Activated naive CD8-positive, alpha-beta T cell (primary cell): ENCODE measurements around the gene BRSK2.

Experiments used
- H3K27ac Mint-ChIP-seq: one replicate; pipeline ENCODE4 v1.8.0; 2021; ENCODE audit warnings: mixed read lengths
- H3K27me3 Mint-ChIP-seq: one replicate; pipeline ENCODE4 v1.8.0; 2021; ENCODE audit warnings: mixed read lengths
- H3K36me3 Mint-ChIP-seq: one replicate; pipeline ENCODE4 v1.8.0; 2021; ENCODE audit warnings: mixed read lengths
- H3K4me1 Mint-ChIP-seq: one replicate; pipeline ENCODE4 v1.8.0; 2021; ENCODE audit warnings: low read depth, mixed read lengths
- H3K4me3 Mint-ChIP-seq: one replicate; pipeline ENCODE4 v1.8.0; 2021; ENCODE audit warnings: mild to moderate bottlenecking, mixed read lengths
- H3K9me3 Mint-ChIP-seq: one replicate; pipeline ENCODE4 v1.8.0; 2021; ENCODE audit warnings: low read depth, mixed read lengths

Gene BRSK2

DNA sequence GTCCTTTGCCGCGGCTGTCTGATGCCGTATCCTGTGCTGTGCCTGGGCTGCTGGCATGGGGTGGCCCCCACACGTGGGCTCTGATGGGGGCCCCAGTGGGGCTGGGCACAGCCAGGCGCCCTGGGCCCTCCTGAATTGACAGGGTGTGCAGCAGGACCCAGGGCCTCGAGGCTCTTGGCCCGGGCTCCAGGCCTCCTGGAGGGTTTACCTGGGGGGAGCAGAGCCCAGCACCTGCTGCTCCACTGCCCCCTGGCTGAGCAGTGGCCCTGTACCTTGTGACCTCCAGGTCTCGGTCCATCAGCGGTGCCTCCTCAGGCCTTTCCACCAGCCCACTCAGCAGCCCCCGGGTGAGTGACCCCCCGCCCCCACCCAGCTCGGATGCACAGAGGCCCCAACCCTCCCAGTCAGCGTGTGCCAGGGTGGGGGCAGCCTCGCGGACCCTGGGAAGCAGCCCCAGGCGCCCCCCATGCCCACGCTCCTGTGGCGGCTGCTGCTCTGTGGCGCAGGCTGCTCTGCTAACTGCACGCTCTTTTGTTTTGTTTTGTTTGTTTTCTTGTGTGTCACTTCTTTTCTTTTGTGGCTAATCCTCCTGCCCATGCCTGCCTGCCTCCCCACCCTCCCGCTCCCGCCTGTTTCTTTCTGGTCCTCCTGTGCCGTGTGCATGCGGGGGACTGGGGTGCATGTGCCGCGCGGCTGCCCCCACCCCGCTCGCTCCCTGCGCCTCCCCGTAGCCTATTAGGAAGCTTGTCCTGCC, 59.9 kb downstream of the BRSK2 start:
- no peak overlapping the region for H3K4me3 Mint-ChIP-seq

DNA sequence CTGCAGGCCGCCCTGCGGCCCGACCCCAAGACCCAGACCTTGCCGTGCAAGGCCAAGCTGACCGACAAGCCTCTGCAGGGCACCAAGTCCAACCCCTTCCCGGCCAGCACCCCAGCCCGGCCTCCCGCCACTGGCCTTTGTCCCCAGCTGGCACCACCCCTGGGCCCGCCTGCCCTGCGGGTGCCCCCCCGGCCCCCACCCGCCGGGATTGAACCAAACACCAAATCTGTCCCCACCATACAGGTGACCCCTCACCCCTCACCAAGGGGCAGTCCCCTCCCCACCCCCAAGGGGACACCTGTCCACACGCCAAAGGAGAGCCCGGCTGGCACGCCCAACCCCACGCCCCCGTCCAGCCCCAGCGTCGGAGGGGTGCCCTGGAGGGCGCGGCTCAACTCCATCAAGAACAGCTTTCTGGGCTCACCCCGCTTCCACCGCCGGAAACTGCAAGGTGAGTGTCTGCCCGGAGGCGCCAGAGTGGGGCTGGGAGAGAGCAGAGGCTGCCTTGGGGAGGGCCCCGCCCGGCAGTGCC, 60.7 kb downstream of the BRSK2 start:
- Mint-ChIP-seq H3K27me3 (no peaks in the 10 kb centered on the region), H3K4me1 (no peaks in the 10 kb centered on the region), H3K27ac (no peak overlapping the region), H3K36me3 (no peaks in the 10 kb centered on the region), H3K9me3 (no peaks in the 10 kb centered on the region), H3K4me3 (no peak overlapping the region)

More for the DNA sequence above, 59.9 kb downstream of the BRSK2 start:
- H3K9me3 Mint-ChIP-seq: no peaks in the 10 kb centered on the region
- no peak overlapping the region for H3K27ac Mint-ChIP-seq
- no peaks in the 10 kb centered on the region for H3K36me3 Mint-ChIP-seq
- no peaks in the 10 kb centered on the region for H3K27me3 Mint-ChIP-seq
- H3K4me1 Mint-ChIP-seq: no peaks in the 10 kb centered on the region

DNA sequence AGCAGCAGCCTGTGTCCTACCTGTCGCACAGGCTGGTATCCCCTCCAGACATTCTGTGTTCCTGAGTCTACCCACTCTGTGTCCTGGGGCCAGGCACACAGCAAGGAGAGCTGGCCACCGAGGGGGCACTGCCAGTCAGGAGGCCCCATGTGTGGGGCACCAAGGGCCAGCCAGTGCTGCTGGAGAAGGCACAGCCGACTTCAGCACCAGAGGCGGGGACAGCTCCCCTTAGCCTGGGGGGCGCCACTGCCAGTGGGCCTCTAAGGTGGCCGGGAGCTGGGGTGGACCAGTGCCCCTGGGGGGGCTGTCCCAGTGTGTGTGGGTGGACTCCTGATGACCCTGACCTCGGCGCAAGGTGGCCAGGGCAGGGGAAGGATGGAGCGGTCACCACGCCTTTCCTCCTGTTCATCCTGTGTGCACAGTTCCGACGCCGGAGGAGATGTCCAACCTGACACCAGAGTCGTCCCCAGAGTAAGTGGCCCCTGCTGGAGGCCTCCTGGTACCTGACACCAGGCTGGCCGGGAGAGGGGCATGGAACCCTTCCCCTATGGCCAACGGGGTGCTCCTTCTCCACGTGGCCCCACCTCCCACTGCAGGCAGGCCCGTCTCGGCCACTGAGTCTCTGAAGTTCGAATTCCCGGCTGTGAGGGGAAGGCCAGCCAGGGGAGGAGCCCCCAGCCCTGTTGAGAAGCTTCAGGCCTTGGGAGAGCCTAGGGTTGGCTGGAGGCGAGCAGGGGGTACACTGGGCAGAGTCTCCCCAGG, 61.4 kb downstream of the BRSK2 start:
- H3K4me1 Mint-ChIP-seq: no peaks in the 10 kb centered on the region
- no peaks in the 10 kb centered on the region for H3K27me3 Mint-ChIP-seq
- H3K36me3 Mint-ChIP-seq: no peaks in the 10 kb centered on the region
- H3K4me3 Mint-ChIP-seq: no peak overlapping the region
- H3K9me3 Mint-ChIP-seq: no peaks in the 10 kb centered on the region
- no peak overlapping the region for H3K27ac Mint-ChIP-seq

DNA sequence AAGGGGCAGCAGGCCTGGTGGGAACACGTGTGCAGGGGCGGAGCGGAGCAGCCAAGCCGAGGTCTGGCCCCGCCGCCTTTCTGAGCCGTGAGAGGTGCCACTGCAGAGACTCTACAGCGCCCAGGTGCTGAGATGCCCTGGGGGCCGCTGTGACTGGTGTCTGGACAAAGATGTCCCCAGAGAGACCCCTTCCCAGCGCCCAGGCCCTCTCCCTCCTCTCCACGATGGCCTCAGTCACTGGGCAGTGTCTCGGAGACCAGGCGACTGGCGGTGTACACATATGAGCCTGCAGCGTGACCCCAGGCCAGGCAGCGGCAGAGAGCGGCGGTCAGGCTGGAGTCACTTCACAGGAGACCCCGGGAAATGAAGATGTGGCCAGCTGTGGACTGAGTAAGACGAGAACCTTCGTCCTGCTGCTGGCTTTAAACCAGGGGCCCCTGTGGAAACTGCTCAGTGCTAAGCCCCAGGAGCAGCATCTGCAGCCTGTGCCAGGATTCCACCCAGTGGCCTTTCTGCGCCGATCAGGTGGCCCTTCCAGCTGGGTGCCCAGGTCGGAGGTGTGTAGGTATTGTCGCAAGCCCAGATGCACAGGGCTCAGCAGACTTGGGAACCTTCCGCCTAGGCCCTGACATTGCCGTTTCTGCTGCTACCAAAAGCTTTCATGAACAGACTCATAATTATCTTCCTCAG, 62.2 kb downstream of the BRSK2 start:
- H3K4me3 Mint-ChIP-seq: no peak overlapping the region
- H3K9me3 Mint-ChIP-seq: no peaks in the 10 kb centered on the region
- H3K36me3 Mint-ChIP-seq: no peaks in the 10 kb centered on the region
- no peak overlapping the region for H3K27ac Mint-ChIP-seq
- no peaks in the 10 kb centered on the region for H3K27me3 Mint-ChIP-seq
- H3K4me1 Mint-ChIP-seq: no peaks in the 10 kb centered on the region

DNA sequence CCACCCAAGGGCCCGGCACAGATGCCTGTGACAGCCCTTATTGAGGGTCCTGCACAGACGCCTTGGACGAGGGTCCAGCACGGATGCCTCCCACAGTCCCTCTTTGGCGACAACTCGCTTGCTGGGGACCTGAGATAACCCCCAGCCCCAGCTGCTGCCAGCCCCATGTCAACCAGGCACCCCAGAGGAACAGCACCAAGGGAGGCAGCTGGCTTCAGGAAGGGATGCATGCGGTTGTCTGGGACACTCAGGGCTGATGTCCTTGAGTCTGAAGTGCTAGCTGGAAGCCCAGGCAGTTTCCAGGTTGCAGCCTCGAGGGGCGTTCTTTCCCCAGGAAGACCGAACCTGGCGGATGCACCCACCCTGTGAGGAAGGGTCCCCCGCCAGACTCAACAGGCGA, 63.0 kb downstream of the BRSK2 start:
- H3K36me3 Mint-ChIP-seq: no peaks in the 10 kb centered on the region
- H3K27me3 Mint-ChIP-seq: no peaks in the 10 kb centered on the region
- no peaks in the 10 kb centered on the region for H3K9me3 Mint-ChIP-seq
- H3K4me3 Mint-ChIP-seq: no peak overlapping the region
- H3K4me1 Mint-ChIP-seq: no peaks in the 10 kb centered on the region
- H3K27ac Mint-ChIP-seq: no peak overlapping the region

DNA sequence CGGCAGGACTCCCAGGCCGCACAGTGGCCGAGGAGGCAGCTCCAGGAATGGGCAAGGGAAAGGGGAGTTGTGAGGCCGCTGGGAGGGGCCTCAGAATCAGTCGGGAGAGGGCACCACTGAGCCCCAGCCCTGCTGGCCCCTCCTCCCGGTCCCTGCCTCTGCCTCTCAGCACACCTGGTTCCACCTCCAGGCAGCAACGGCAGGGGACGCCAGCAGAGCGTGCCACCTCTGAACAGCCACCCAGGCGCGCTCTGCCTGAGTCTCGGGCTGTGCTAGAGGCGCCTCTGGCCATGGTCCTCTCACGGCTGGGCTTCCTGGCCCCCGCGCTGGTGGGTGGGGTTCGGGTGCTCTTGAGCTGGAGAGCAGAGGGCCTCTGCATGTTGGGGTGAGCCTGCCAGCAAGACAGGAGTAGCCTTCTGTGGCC, 63.9 kb downstream of the BRSK2 start:
- no peak overlapping the region for H3K27ac Mint-ChIP-seq
- no peaks in the 10 kb centered on the region for H3K27me3 Mint-ChIP-seq
- H3K36me3 Mint-ChIP-seq: no peaks in the 10 kb centered on the region
- no peaks in the 10 kb centered on the region for H3K4me1 Mint-ChIP-seq
- H3K4me3 Mint-ChIP-seq: no peak overlapping the region
- no peaks in the 10 kb centered on the region for H3K9me3 Mint-ChIP-seq

DNA sequence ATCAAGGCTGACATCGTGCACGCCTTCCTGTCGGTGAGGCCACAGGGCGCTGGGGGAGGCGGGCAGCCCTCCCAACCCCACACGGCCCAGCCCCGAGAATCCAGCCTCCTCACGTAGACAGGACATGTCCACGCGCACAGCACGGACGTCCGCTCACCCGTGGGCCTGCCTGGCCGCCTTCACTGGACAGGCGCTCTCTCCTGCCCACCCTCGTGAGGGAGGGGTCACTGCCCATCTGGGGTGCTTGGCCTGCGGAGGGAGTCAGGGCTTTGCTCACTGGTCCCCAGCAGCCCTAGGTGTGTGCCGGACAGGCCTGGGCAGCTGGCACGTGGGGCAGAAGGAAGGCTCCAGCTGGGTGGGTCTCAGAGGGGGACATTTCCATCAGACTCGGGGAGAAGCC, 64.8 kb downstream of the BRSK2 start:
- no peaks in the 10 kb centered on the region for H3K36me3 Mint-ChIP-seq
- H3K27me3 Mint-ChIP-seq: no peaks in the 10 kb centered on the region
- H3K9me3 Mint-ChIP-seq: no peaks in the 10 kb centered on the region
- H3K4me3 Mint-ChIP-seq: no peak overlapping the region
- no peak overlapping the region for H3K27ac Mint-ChIP-seq
- H3K4me1 Mint-ChIP-seq: no peaks in the 10 kb centered on the region

DNA sequence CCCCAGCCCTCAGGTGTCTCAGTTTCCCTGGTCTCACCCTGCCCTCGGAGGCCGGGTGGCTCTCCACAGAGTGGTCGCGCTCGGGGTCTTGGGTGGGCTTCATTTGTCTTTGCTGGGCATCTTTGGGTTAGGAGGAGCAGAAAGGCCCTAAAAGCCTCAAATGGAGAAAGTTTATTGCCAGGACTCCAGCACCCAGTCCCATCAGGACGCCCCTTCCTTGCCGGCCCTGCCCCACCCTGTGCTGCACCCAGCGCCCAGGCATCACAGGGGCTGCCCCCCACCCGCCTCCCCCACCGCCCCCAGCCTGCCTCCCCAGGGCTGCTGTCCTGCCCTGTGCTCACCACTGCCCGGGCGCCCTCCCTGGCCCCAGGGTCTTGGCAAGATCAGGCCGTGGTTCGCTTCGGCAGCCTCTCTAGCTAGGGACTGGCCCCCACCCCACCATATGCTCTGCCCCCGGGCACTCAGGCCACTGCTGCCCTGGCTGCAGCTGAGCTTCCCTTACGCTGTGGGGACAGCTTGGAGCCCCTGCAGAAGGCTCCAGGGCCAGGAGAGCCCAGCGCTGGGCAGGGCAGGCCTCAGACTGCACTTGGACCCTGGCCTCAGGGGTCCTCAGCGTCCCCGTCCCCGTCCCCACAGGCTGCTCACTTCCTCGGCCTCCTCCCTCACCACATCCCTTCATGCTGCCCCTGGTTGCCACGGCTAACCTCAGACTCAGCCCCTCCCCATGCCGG, 65.5 kb downstream of the BRSK2 start:
- no peak overlapping the region for H3K27ac Mint-ChIP-seq
- no peaks in the 10 kb centered on the region for H3K27me3 Mint-ChIP-seq
- no peaks in the 10 kb centered on the region for H3K4me1 Mint-ChIP-seq
- H3K4me3 Mint-ChIP-seq: no peak overlapping the region
- H3K9me3 Mint-ChIP-seq: no peaks in the 10 kb centered on the region
- H3K36me3 Mint-ChIP-seq: no peaks in the 10 kb centered on the region

DNA sequence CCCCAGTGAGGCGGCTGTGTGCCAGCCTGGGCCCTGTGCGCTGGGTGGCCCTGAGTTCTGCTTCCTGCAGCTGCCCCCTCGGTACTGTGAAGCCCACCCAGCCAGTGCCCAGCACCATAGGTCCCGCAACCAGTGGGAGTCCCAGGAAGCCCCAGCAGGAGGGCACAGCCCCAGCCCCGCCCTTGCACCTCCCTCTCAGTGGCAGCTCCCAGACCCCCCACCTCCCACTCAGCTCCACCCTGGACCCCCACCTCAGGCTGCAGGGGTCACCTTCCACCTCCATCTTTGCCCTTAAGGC, 66.0 kb downstream of the BRSK2 start:
- Mint-ChIP-seq H3K4me3 (no peak overlapping the region), H3K4me1 (no peaks in the 10 kb centered on the region), H3K9me3 (no peaks in the 10 kb centered on the region), H3K27me3 (no peaks in the 10 kb centered on the region), H3K36me3 (no peaks in the 10 kb centered on the region), H3K27ac (no peak overlapping the region)

DNA sequence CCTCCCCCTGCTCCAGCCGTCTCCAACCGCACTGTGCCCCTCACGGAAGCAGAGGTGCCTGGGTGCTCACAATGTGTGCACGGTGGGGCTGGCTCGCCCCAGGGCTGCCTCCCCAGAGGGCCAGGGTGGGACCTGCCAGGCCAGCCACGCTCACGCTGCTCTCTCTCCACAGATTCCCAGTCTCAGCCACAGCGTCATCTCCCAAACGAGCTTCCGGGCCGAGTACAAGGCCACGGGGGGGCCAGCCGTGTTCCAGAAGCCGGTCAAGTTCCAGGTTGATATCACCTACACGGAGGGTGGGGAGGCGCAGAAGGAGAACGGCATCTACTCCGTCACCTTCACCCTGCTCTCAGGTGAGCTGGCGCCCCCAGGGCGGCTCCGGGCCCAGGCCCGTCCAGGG, 66.4 kb downstream of the BRSK2 start:
- no peak overlapping the region for H3K4me3 Mint-ChIP-seq
- no peaks in the 10 kb centered on the region for H3K4me1 Mint-ChIP-seq
- H3K27ac Mint-ChIP-seq: no peak overlapping the region
- H3K9me3 Mint-ChIP-seq: no peaks in the 10 kb centered on the region
- H3K27me3 Mint-ChIP-seq: no peaks in the 10 kb centered on the region
- H3K36me3 Mint-ChIP-seq: no peaks in the 10 kb centered on the region

DNA sequence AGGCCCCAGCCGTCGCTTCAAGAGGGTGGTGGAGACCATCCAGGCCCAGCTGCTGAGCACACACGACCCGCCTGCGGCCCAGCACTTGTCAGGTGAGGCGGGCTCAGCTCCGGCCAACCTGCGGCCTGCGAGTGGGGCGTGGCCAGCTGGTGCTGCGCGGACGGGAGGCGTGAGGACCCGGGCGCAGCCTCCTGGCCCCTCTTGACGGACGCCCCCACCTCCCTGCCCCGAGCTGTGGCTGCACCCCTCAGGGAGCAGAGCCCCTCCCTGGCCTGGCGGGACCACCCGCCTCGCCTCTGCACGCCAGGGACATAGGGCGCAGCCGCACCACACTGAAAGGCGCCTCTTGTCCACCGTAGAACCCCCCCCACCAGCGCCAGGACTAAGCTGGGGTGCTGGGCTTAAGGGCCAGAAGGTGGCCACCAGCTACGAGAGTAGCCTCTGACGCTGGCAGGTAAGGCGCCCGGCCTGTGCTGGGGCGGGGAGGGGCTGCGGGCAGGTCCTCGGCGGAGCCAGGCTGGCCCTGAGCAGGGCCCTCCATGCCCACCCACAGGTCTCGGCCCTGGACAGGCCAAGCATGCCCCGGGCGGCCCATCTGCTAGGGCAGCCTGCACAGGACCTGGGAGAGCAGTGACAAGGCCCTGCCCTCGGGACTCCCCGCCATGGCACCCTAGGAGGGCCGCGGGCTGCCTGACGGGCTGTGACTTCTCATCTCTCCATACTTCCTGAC, 67.0 kb downstream of the BRSK2 start:
- Mint-ChIP-seq H3K36me3 (no peaks in the 10 kb centered on the region), H3K27ac (no peak overlapping the region), H3K9me3 (no peaks in the 10 kb centered on the region), H3K4me3 (no peak overlapping the region), H3K4me1 (no peaks in the 10 kb centered on the region), H3K27me3 (no peaks in the 10 kb centered on the region)

DNA sequence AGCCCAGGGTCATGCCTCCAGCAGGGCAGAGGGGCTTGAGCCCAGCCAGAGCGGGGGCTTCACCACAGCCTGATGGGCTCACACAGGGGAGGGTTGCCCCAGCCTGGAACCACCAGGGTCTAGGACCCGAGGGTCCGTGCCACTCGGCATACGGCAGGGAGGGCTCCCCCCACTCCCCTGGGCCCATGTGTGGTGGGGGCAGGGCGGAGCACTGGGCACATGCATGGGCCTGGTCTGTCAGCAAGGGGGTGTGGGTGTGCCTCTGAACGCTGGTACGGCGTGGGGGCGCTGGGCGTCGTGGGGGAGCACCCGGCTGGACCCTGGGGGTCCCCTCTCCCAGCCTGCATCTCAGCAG, 67.6 kb downstream of the BRSK2 start:
- H3K9me3 Mint-ChIP-seq: no peaks in the 10 kb centered on the region
- H3K36me3 Mint-ChIP-seq: no peaks in the 10 kb centered on the region
- no peaks in the 10 kb centered on the region for H3K27me3 Mint-ChIP-seq
- H3K4me1 Mint-ChIP-seq: no peaks in the 10 kb centered on the region
- H3K27ac Mint-ChIP-seq: no peak overlapping the region
- no peak overlapping the region for H3K4me3 Mint-ChIP-seq

DNA sequence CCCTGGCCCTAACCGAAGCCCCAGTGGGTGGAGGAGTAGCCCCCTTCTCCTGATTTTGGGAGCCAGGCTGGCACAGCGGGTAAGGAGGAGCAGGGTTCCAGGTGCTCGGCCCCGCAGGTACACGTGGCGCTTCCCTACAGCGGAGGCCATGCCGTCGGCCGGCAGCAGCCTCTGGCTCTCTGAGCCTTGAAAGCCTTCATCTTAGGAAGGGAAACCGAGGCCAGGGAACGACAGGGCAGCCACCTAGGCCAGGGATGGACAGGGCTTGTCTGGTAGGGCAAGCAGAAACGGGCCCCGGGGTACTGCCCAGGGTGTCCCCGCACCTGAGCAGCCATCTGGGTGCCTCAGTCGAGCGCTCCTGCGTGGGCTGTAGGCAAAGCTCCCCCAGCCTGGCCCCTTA, 68.1 kb downstream of the BRSK2 start:
- Mint-ChIP-seq H3K36me3 (no peaks in the 10 kb centered on the region), H3K4me1 (no peaks in the 10 kb centered on the region), H3K27me3 (no peaks in the 10 kb centered on the region), H3K27ac (no peak overlapping the region), H3K9me3 (no peaks in the 10 kb centered on the region), H3K4me3 (no peak overlapping the region)

DNA sequence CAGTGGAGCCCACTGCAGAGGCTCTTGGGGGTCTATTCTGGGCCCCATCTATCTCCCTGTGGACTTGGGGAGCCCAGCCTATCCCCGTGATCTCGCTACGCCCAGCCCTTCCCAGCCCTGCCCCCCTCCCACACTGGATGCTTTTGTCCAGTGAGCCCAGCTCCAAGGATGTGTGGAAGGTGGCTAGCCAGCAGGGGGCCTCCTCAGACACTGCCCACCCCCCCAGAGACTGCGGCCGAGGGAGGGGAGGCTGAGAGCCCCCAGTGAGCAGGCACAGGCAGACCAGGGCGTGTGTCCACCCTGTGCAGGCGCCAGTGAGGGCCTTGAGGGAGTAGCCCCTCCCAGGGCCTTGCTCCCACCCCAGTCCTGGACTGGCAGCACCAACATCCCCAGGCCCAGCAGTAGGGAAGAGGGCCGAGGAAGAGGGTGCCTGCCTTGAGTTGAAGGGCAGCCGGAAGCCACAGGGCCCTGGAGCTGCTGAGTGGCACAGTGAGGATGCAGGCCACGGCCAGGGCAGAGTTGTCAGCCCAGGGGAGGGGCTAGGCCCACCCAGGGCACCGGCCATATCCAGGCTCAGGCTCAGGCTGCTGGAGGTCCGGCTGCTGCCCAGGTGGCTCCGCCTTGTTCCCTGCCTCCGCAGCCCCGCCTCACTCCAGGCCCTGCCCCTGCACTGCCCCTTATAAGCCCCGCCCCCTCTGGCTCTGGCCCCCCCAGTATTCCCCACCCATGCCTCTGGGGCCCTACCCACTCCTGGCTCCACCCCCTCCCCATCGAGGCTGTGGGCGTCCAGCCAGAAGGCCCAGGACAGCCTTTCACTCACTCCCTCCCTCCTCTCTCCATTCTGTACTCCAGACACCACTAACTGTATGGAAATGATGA, 68.8 kb downstream of the BRSK2 start:
- H3K27ac Mint-ChIP-seq: no peak overlapping the region
- H3K4me1 Mint-ChIP-seq: no peaks in the 10 kb centered on the region
- H3K4me3 Mint-ChIP-seq: no peak overlapping the region
- H3K9me3 Mint-ChIP-seq: no peaks in the 10 kb centered on the region
- H3K36me3 Mint-ChIP-seq: no peaks in the 10 kb centered on the region
- H3K27me3 Mint-ChIP-seq: no peaks in the 10 kb centered on the region
